Neuron (in vitro differentiated cells): Measurements from ENCODE around the gene CP.
A peak's percentile ranks its signal among the peaks of the same experiment; 100 is the strongest.

ENCODE experiments used
- H2AFZ ChIP-seq: one replicate; pipeline ENCODE4 v1.6.1; 2013; ENCODE audit warnings: low read depth, mild to moderate bottlenecking, inconsistent platforms, low read length, moderate library complexity
- H3K27me3 ChIP-seq: one replicate; pipeline ENCODE4 v1.6.1; 2013; ENCODE audit warnings: low read length; ENCODE audit not compliant: insufficient read depth
- H3K36me3 ChIP-seq: one replicate; pipeline ENCODE4 v1.6.1; 2013; ENCODE audit warnings: low read length; ENCODE audit not compliant: insufficient read depth
- H3K4me1 ChIP-seq: one replicate; pipeline ENCODE4 v1.6.1; 2013; ENCODE audit warnings: low read length; ENCODE audit not compliant: insufficient read depth
- H3K4me3 ChIP-seq: 2 replicates; pipeline ENCODE4 v1.5.1; 2013; ENCODE audit warnings: mild to moderate bottlenecking, low read length, moderate library complexity
- H3K9me3 ChIP-seq: one replicate; pipeline ENCODE4 v1.6.1; 2013; ENCODE audit warnings: low read length

CP gene

GRCh38 chr3:149221783-149222517 is at the start of gene CP:
Gene CP, minus strand, starts transcription at chr3:149221829. Its CDS starts 37 bp downstream, at chr3:149221792.
- Histone ChIP-seq H3K9me3 (no peaks in the 10 kb centered on the region), H3K4me1 (peaks cover 37% of the 10 kb centered on the region), H3K36me3 (no peaks in the 10 kb centered on the region), H3K27me3 (no peaks in the 10 kb centered on the region), H2AFZ (peak within 1 kb of the TSS; percentile 21), H3K4me3 (peak within 1 kb of the TSS; percentile 46)

- H3K27me3 ChIP-seq, result no peaks in the 10 kb centered on the region
- no peaks in the 10 kb centered on the region for H3K4me1 ChIP-seq
- no peak overlapping the region for H3K4me3 ChIP-seq
- H3K36me3 ChIP-seq, result no peaks in the 10 kb centered on the region
- H3K9me3 ChIP-seq, result no peaks in the 10 kb centered on the region
- no peak overlapping the region for H2AFZ ChIP-seq
These were observed 48.6 kb upstream of the CP start for GRCh38 chr3:149270180-149270579.

GRCh38 chr3:149269687-149270086 is 48.1 kb upstream of the CP start:
- no peak overlapping the region for H2AFZ ChIP-seq
- H3K36me3 ChIP-seq, result no peaks in the 10 kb centered on the region
- no peaks in the 10 kb centered on the region for H3K4me1 ChIP-seq
- no peaks in the 10 kb centered on the region for H3K27me3 ChIP-seq
- no peak overlapping the region for H3K4me3 ChIP-seq
- H3K9me3 ChIP-seq, result no peaks in the 10 kb centered on the region

GRCh38 chr3:149267565-149267964 is 45.9 kb upstream of the CP start:
- Histone ChIP-seq H3K27me3 (no peaks in the 10 kb centered on the region), H3K4me3 (no peak overlapping the region), H3K4me1 (no peaks in the 10 kb centered on the region), H2AFZ (no peak overlapping the region), H3K36me3 (no peaks in the 10 kb centered on the region), H3K9me3 (no peaks in the 10 kb centered on the region)

GRCh38 chr3:149266736-149267135 is 45.1 kb upstream of the CP start:
- Histone ChIP-seq H3K9me3 (no peaks in the 10 kb centered on the region), H3K4me3 (no peak overlapping the region), H3K36me3 (no peaks in the 10 kb centered on the region), H2AFZ (no peak overlapping the region), H3K27me3 (no peaks in the 10 kb centered on the region), H3K4me1 (no peaks in the 10 kb centered on the region)

- H3K4me1 ChIP-seq, result no peaks in the 10 kb centered on the region
- H3K4me3 ChIP-seq, result no peak overlapping the region
- no peaks in the 10 kb centered on the region for H3K36me3 ChIP-seq
- no peaks in the 10 kb centered on the region for H3K9me3 ChIP-seq
- H3K27me3 ChIP-seq, result no peaks in the 10 kb centered on the region
- no peak overlapping the region for H2AFZ ChIP-seq
These were observed 42.2 kb upstream of the CP start for GRCh38 chr3:149263856-149264255.

GRCh38 chr3:149258714-149259113 is 37.1 kb upstream of the CP start:
- no peaks in the 10 kb centered on the region for H3K9me3 ChIP-seq
- H3K27me3 ChIP-seq, result no peaks in the 10 kb centered on the region
- H3K4me3 ChIP-seq, result no peak overlapping the region
- H2AFZ ChIP-seq, result no peak overlapping the region
- no peaks in the 10 kb centered on the region for H3K4me1 ChIP-seq
- no peaks in the 10 kb centered on the region for H3K36me3 ChIP-seq

GRCh38 chr3:149258298-149258697 is 36.7 kb upstream of the CP start:
- Histone ChIP-seq H3K4me3 (no peak overlapping the region), H3K4me1 (no peaks in the 10 kb centered on the region), H3K36me3 (no peaks in the 10 kb centered on the region), H2AFZ (no peak overlapping the region), H3K27me3 (no peaks in the 10 kb centered on the region), H3K9me3 (no peaks in the 10 kb centered on the region)

GRCh38 chr3:149252272-149252671 is 30.6 kb upstream of the CP start:
- H2AFZ ChIP-seq, result no peak overlapping the region
- no peaks in the 10 kb centered on the region for H3K9me3 ChIP-seq
- no peak overlapping the region for H3K4me3 ChIP-seq
- H3K36me3 ChIP-seq, result no peaks in the 10 kb centered on the region
- H3K4me1 ChIP-seq, result peaks cover 6% of the 10 kb centered on the region
- no peaks in the 10 kb centered on the region for H3K27me3 ChIP-seq

- H2AFZ ChIP-seq, result no peak overlapping the region
- H3K27me3 ChIP-seq, result no peaks in the 10 kb centered on the region
- no peaks in the 10 kb centered on the region for H3K36me3 ChIP-seq
- no peak overlapping the region for H3K4me3 ChIP-seq
- no peaks in the 10 kb centered on the region for H3K9me3 ChIP-seq
- peaks cover 6% of the 10 kb centered on the region for H3K4me1 ChIP-seq
These were observed 29.6 kb upstream of the CP start for GRCh38 chr3:149251186-149251585.

- Histone ChIP-seq H2AFZ (peak overlapping the region; percentile 19), H3K4me3 (no peak overlapping the region), H3K27me3 (no peaks in the 10 kb centered on the region), H3K9me3 (no peaks in the 10 kb centered on the region), H3K4me1 (peaks cover 6% of the 10 kb centered on the region), H3K36me3 (no peaks in the 10 kb centered on the region)
These were observed 26.5 kb upstream of the CP start for GRCh38 chr3:149247929-149248691.

GRCh38 chr3:149247008-149247710 is 25.5 kb upstream of the CP start:
- H2AFZ ChIP-seq, result no peak overlapping the region
- peaks cover 6% of the 10 kb centered on the region for H3K4me1 ChIP-seq
- no peak overlapping the region for H3K4me3 ChIP-seq
- H3K36me3 ChIP-seq, result no peaks in the 10 kb centered on the region
- no peaks in the 10 kb centered on the region for H3K27me3 ChIP-seq
- H3K9me3 ChIP-seq, result no peaks in the 10 kb centered on the region

GRCh38 chr3:149245738-149246451 is 24.3 kb upstream of the CP start:
- Histone ChIP-seq H3K9me3 (no peaks in the 10 kb centered on the region), H3K36me3 (no peaks in the 10 kb centered on the region), H3K27me3 (no peaks in the 10 kb centered on the region), H2AFZ (no peak overlapping the region), H3K4me3 (no peak overlapping the region), H3K4me1 (peaks cover 6% of the 10 kb centered on the region)
